G401 (cell line): ENCODE data around the gene P4HB. TPM values are rescaled to one million over a fixed set of nuclear protein-coding genes. Genes with fewer than 3 reads are reported as not detected.

ENCODE experiments used
- DNase-seq: peaks from one replicate; pipeline ENCODE4 v3.0.0-alpha.2; 2015; ENCODE audit warnings: low spot score
- in situ Hi-C: cut with HindIII; loops from 2 replicates; pipeline ENCODE4 v1.10.0; 2016; ENCODE audit warnings: low sequenced_read_pairs, mixed read lengths
- total RNA-seq: library from RNA; depleted of rRNA; stranded (reverse); fragments of >200 nt; shearing (Covaris generic); gene quantifications from 2 replicates; pipeline ENCODE4 v1.2.3, GENCODE V29; 2014

Gene P4HB
- total RNA-seq, 1 experiment from 2014 or later: 310 TPM

DNA sequence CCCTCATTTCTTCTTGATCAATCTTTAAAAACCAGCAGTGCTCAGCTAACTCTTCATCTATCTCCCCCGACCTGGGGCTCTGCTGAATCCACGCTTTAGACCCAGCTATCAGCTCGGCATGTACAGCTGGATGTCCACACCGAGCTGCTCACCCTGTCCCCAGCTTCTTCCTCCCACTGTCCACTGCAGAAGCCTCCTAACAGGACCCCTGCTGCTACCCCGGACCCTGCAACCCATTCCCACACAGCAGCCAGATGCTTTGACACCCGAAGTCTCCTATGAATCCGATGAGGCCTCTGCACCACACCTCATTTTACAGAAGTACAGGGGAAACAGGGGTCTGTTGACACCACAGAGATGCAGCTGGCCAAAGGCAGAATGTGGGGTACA is 42.6 kb downstream of the P4HB start:
- in situ Hi-C loops: no loop called here
- no peak for DNase-seq

DNA sequence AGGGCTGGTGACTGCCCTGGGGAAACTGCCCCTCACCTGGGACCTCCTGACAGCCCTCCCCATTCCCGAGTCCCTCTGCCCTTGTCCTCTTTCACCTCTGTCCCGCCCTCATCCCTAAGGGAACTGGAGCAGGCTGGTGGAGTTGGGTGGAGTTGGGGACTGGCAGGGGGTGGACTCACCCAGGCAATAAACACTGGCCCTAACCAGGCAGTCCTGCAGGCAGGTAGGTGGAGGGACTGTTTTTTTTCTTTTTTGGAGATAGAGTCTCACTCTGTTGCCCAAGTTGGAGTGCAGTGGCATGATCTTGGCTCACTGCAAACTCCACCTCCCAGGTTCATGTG is 44.7 kb downstream of the P4HB start:
- in situ Hi-C loops: no loop called here

DNA sequence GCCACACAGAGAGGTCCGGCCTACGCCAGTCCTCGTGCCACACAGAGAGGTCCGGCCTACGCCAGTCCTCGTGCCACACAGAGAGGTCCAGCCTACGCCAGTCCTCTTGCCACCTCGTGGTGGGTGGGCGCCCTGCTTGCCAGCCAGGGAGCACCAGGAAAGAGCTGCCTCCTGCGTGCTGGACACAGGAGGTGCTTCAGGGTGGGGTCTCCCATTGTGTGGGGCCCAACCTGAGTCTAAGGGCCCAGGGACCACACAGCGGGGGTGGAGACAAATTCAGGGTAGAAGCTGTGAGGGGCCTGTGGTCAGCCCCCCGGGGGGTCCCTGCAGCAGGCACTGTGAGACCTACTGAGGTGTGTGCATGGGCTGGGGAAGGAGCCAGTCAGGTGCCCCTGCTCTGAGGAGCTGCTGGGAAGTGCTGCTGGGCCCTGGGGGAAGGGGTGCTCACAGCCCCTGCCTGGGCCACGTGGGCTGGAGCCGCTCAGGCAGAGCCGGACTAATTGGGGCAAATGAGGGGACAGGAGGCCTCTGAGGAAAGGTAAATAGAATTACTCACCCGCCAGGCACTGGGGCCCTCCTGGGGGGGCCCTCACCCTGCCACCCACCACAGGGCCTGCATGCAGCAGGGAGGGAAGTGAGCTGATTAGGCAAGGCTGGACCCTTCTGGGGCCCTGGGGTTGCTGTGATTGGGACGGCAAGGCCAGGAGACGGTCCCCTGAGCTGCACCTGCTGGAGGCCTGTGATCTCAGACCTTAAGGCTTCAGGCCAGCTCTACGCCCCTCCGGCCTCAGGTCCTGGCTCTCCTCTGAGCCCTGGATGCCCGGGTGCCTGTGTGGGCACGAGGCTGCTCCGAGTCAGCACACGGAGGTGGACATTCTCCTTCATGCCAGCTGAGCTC is 45.3 kb downstream of the P4HB start:
- no peak for DNase-seq
- in situ Hi-C loops: no loop called here

More for the DNA sequence above, 44.7 kb downstream of the P4HB start:
- DNase-seq: no peak

DNA sequence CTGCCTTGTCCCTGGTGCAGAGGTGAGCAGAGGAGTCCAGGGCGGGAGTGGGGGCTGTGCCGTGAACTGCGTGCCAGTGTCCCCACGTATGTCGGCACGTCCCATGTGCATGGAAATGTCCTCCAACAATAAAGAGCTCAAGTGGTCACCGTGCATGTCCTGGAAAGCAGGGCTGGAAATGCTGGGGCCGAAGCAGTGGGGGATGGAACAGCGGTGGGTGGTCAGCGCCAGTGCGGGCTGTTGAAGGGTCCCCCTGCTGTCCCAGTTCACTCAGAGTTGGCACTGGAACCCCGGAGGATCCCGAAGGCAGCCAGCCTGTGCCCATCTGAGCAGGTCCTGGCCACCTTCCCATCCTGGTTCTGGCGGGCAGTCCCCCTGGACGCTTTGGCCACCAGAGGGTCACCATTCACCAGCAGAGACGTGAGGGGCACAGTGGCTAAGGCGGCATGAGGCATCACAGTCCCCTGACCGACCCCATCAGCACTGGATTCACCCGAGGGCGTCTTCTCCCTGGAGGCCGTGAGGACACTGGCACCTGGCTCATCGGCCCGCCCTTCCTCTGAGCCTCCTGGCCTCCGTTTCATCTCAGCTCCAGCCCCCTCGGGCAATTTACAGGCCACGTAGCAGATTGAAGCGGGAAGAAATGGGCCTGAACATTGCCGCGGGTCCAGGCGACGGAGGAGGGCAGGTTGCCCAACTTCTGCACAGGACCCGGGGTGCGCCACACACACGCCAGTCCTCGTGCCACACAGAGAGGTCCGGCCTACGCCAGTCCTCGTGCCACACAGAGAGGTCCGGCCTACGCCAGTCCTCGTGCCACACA is 46.3 kb downstream of the P4HB start:
- in situ Hi-C loops: no loop called here
- no peak for DNase-seq

DNA sequence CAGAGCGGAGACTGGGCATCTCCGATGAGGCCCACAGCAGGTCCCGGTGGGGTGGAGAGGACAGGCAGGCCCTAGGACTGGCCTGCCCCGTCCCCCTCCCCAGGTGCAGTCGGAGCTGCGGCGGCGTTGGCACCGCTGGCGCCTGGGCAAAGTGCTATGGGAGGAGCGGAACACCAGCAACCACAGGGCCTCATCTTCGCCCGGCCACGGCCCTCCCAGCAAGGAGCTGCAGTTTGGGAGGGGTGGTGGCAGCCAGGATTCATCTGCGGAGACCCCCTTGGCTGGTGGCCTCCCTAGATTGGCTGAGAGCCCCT is 47.0 kb downstream of the P4HB start:
- no peak for DNase-seq
- in situ Hi-C loops: no loop called here

DNA sequence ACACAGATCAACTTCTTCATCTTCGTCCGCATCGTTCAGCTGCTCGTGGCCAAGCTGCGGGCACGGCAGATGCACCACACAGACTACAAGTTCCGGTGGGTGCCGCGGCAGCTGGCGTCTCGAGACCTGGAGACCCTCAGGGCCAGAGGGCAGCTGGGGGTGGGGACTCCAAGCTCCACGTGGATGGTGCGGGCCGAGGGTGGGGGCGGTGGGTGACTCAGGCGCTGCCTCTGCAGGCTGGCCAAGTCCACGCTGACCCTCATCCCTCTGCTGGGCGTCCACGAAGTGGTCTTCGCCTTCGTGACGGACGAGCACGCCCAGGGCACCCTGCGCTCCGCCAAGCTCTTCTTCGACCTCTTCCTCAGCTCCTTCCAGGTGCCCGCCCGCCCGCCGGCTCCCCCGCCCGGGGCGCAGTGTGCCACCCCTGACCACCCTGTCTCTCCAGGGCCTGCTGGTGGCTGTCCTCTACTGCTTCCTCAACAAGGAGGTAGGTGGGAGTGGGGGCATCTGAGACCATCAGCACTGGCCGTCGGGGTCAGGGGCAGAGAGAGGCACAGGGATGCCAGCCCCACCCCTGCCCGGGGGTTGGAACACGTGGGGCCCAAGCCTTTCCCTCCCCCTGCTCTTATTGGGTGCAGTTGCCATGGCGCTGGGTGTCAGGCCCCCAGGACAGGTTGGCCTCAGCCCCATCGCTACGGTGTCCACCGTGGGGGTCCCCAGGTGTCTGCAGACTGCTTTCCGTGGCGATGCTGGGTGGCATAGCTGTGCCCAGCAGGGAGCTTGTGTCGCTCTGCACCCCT is 47.6 kb downstream of the P4HB start:
- no peak for DNase-seq
- in situ Hi-C loops: no loop called here

DNA sequence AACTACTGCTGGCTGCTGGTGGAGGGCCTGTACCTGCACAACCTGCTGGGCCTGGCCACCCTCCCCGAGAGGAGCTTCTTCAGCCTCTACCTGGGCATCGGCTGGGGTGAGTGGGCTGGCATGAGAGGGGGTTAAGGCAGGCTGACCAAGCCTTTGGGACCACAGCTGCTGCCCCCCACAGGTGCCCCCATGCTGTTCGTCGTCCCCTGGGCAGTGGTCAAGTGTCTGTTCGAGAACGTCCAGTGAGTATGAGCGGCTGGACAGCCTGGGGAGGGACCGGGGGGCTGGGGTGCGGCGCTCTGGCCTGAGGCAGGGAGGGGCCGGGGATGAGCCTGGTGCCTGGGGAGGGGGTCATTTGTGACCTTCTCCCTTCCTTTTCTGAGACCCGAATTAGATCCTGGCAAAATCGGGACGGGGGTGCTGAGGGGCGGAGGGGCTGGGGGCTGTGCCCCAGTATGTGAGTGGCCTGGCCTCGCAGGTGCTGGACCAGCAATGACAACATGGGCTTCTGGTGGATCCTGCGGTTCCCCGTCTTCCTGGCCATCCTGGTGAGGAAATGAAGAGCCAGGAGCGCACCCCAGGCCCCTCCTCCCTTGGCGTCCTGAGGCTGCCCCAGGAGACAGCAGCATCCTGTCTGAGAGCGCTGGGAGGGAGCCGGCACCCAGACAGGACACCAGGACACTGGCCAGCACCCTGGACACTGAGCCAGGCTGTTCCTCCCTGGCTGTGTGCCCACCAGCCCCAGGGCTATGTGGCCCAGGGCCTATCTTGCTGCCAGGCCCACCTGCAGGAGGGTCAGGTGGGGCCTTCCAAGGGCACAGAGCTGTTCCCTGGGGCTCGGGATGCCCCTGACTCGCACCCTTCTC is 48.4 kb downstream of the P4HB start:
- in situ Hi-C loops: no loop called here

DNA sequence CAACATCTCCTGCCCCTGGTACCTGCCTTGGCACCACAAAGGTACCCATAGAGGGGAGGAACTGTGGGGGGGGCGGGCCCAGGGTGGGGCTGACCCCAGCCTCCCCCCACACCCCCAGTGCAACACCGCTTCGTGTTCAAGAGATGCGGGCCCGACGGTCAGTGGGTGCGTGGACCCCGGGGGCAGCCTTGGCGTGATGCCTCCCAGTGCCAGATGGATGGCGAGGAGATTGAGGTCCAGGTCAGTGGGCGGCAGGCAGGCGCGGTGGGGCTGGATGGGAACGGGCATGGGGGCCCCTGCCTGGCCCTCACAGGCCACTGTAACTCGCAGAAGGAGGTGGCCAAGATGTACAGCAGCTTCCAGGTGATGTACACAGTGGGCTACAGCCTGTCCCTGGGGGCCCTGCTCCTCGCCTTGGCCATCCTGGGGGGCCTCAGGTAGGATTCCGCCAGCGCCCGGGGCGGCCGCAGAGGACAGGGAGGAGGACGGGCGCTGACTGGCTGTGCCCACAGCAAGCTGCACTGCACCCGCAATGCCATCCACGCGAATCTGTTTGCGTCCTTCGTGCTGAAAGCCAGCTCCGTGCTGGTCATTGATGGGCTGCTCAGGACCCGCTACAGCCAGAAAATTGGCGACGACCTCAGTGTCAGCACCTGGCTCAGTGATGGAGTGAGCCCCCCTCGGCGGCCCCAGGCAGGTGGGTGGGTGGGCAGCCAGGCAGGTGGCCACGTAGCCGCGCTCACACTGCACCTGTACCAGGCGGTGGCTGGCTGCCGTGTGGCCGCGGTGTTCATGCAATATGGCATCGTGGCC is 49.2 kb downstream of the P4HB start:
- in situ Hi-C loops: no loop called here
- no peak for DNase-seq

More for the DNA sequence above, 48.4 kb downstream of the P4HB start:
- no peak for DNase-seq

DNA sequence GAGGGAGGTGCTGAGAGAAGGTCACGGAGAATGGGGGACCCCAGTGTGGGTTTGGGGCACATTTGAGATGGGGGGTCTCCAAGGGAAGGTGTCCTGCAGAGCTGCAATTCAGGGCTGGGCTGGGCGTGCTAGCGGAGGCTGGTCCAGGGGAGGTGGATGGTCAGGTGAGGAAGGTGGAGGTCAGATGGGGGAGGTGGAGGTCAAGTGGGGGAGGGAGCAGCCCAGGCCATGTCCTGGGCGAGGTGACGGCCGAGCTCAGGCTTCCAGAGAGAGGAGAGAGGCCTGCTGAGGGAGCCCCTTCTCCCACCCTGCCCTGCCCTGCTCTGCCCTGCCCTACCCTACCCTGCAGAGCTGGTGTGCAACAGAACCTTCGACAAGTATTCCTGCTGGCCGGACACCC is 49.9 kb downstream of the P4HB start:
- in situ Hi-C loops: no loop called here

DNA sequence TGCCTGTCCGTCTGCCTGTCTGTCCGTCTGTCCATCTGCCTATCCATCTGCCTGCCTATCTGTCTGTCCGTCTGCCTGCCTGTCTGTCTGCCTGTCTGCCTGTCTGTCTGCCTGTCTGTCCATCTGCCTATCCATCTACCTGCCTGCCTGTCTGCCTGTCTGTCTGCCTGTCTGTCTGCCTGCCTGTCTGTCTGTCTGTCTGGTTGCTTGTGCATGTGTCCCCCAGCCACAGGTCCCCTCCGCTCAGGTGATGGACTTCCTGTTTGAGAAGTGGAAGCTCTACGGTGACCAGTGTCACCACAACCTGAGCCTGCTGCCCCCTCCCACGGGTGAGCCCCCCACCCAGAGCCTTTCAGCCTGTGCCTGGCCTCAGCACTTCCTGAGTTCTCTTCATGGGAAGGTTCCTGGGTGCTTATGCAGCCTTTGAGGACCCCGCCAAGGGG is 50.8 kb downstream of the P4HB start:
- no peak for DNase-seq
- in situ Hi-C loops: no loop called here

More for the DNA sequence above, 49.9 kb downstream of the P4HB start:
- DNase-seq: no peak

DNA sequence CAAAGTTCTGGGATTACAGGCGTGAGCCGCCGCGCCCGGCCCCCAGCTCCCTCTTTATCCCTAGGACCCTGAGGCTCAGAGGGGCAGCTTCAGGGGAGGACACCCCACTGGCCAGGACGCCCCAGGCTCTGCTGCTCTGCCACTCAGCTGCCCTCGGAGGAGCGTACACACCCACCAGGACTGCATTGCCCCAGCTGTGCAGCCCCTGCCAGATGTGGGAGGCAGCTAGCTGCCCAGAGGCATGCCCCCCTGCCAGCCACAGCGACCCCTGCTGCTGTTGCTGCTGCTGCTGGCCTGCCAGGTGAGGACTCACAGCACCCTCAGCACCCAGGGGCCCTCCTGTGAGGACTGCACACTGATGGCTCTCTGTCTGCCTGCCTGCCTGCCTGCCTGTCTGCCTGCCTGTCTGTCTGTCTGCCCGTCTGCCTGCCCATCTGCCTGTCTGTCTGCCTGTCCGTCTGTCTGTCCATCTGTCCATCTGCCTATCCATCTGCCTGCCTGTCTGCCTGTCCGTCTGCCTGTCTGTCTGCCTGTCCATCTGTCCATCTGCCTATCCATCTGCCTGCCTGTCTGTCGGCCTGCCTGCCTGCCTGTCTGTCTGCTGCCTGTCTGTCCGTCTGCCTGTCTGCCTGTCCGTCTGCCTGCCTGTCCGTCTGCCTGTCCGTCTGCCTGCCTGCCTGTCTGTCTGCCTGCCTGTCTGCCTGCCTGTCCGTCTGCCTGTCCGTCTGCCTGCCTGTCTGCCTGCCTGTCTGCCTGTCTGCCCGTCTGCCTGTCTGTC is 51.4 kb downstream of the P4HB start:
- in situ Hi-C loops: no loop called here
- no peak for DNase-seq

DNA sequence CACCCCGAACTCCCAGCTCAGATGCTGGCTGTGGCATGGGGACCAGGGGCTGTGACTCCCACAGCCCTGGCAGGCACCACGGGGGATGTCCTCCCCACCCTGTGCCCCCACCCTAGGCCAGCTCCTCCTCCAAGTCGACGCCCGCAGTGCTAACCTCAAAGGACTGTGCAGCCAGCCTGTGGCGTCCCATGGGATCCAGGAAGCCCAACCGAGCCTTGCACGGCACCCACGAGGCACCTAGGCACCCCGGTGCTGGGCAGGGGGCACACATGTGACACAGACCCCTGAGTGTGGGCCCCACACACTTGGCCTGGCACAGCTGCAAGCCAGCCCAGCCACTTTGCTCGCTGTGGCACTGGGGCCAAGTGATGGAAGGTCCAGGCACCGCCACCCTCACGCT is 52.5 kb downstream of the P4HB start:
- DNase-seq: no peak
- in situ Hi-C loops: no loop called here

DNA sequence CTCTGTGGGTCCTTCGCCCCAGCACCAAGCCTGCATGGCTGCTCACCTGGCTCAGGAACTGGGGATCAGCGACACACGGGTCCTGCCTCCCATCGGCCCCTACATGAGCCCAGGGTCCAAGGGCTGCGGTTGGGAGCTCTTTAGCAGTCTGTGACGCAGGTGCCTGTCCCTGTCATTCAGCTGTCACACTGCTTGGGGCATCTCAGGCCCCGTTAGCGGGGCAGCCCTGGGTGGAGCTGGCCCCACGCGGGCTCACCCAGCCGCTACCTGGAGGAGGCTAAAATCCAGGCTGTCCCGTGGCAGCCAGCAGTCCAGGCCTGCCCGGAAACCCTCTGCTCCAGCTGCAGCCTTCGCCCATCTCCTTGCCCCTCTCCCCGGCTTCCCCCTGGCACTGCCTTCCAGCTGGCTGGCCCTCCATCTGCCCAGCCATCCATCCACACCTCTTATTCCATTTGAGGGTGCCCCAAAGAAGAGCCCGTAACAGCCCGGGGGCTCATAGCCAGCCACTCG is 53.1 kb downstream of the P4HB start:
- in situ Hi-C loops: no loop called here

DNA sequence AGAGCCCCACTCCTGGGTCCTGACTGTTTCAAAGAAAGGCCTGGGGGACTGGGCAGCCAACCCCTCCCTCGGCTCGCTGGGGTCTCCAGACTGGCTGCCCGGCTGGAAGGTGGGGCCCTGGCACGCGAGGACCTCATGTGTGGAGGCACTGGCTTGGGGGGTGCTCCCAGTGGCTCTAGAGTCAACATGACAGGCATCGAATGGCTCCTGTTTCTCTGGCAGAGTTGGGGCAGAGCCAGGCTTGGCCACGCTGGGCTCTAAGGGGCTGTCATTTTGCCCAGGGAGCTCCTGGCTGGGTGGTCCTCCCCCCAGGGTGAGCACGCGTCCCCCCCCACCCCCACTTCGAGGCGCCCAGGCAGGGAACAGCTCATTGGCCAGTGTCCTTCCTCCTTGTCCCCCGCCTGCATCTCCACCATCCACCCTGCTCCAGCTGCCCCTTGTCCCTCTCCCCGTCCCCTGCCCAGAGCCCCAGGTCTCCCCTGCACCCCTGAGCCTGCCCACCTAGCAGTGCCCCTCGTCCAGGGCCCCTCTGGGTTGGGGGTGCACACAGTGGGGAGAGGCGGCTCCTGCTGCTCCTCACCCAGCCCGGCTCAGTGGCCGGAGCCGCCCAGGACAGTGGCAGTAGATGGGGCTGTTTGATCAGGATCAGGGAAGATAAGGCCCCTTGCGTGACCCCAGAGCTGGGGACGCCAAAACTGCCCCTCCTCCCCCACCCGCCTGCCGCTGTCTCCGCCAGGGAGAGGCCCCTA is 53.7 kb downstream of the P4HB start:
- in situ Hi-C loops: no loop called here
- DNase-seq: no peak

More for the DNA sequence above, 53.1 kb downstream of the P4HB start:
- no peak for DNase-seq

DNA sequence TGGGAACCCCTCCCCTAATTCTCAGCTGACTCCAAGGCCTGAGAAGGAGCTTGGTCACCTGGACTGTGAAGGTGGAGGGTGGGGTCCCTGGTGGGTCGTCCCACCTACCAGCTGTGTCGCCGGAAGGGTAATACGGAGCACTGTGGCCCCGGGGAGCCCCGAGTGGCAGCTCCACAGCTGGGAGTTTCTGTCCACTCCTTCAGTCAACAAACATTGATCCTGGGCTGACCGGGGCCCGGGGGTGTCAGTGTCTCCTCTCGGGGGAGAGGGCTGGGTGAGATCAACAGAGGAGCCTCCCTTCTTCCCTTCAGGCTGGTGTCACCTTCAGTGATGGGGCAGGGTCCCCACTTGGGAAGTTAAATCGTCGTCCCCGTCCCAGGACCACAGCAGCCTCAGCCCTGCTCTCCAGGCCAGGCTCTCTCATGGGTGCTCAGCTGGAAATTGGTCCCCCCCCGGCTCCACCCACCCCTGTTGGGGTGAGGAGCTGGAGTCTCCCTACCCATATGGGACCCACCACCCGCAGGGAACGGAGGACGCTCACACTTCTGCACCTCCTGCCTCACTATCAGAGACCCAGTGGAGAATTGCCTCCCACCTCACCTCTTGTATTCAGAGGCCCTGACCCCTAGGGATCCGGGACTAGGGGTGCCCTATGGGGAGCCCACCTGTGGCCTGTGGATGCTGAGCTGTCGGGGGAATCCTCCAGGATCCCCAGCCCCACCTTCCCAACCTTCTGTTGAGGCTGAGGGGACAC is 54.5 kb downstream of the P4HB start:
- in situ Hi-C loops: no loop called here
- DNase-seq: no peak
